Erythroblast (primary cell): Measurements from ENCODE around the gene ACRBP.

ENCODE experiments used
- DNase-seq, 2 experiments: peaks; one replicate each; lab custom pipeline; 2025; lab: John Stamatoyannopoulos, UW
- GATA1 ChIP-seq: IDR thresholded peaks from 2 replicates; pipeline ENCODE4 v1.6.1; 2011; ENCODE audit warnings: low read depth, mild to moderate bottlenecking, control low read depth, low read length, moderate library complexity
- POLR2A ChIP-seq: IDR thresholded peaks from 2 replicates; pipeline ENCODE4 v1.6.1; 2011; ENCODE audit warnings: mild to moderate bottlenecking, low read length

ACRBP gene

GRCh38 chr12:6666211-6666610 lies 19.0 kb upstream of the ACRBP start:
- TF ChIP-seq GATA1 (no peak), POLR2A (no peak)
- DNase-seq = no peak

GRCh38 chr12:6664902-6665301 lies 17.7 kb upstream of the ACRBP start:
- DNase-seq = no peak
- TF ChIP-seq POLR2A (no peak), GATA1 (no peak)

GRCh38 chr12:6662906-6663742 lies 15.9 kb upstream of the ACRBP start, which contains the start of gene ING4:
Gene ING4 (minus strand): TSS chr12:6663119. CDS start chr12:6663101, 18 bp downstream.
- peak; percentile 99 to 100 for DNase-seq

GRCh38 chr12:6662602-6662905 lies 15.3 kb upstream of the ACRBP start:
- DNase-seq = peak in 1 of 2 experiments; percentile 91
- no peak for TF ChIP-seq POLR2A
- no peak for TF ChIP-seq GATA1

More at GRCh38 chr12:6662906-6663742, 15.9 kb upstream of the ACRBP start, which contains the start of gene ING4:
- peak; percentile 70 for TF ChIP-seq POLR2A
- TF ChIP-seq GATA1 = no peak

GRCh38 chr12:6653987-6654386 lies 6.8 kb upstream of the ACRBP start:
- DNase-seq = no peak
- no peak for TF ChIP-seq GATA1
- no peak for TF ChIP-seq POLR2A

- TF ChIP-seq GATA1 (no peak), POLR2A (no peak)
Measured at GRCh38 chr12:6653342-6653741, 6.1 kb upstream of the ACRBP start.

GRCh38 chr12:6652391-6652790 lies 5.2 kb upstream of the ACRBP start:
- TF ChIP-seq POLR2A = no peak
- no peak for DNase-seq

More at GRCh38 chr12:6653342-6653741, 6.1 kb upstream of the ACRBP start:
- no peak for DNase-seq

GRCh38 chr12:6650832-6651231 lies 3.6 kb upstream of the ACRBP start:
- no peak for TF ChIP-seq POLR2A
- TF ChIP-seq GATA1 = no peak
- DNase-seq = no peak

- TF ChIP-seq GATA1 = no peak
- TF ChIP-seq POLR2A = no peak
Measured at GRCh38 chr12:6646276-6647082, 753 bp downstream of the ACRBP start.

GRCh38 chr12:6644903-6645302 lies 2.3 kb downstream of the ACRBP start:
- TF ChIP-seq POLR2A (no peak), GATA1 (no peak)

More at GRCh38 chr12:6646276-6647082, 753 bp downstream of the ACRBP start:
- DNase-seq = no peak

GRCh38 chr12:6644257-6644596 lies 3.0 kb downstream of the ACRBP start:
- DNase-seq = no peak
- TF ChIP-seq POLR2A (no peak), GATA1 (no peak)

More at GRCh38 chr12:6644903-6645302, 2.3 kb downstream of the ACRBP start:
- no peak for DNase-seq

- DNase-seq = no peak
- no peak for TF ChIP-seq GATA1
- no peak for TF ChIP-seq POLR2A
Measured at GRCh38 chr12:6643569-6644256, 3.5 kb downstream of the ACRBP start.

GRCh38 chr12:6641131-6641530 lies 6.1 kb downstream of the ACRBP start:
- TF ChIP-seq POLR2A (no peak), GATA1 (no peak)
- no peak for DNase-seq
